B cell (primary cell): ENCODE data around the gene MTHFSD. TPM values are rescaled to one million over a fixed set of nuclear protein-coding genes. Genes with fewer than 3 reads are reported as not detected.

Source experiments
- ATAC-seq: fragments of 200-7000 bp; cut with Tn5 transposase; one replicate; pipeline ENCODE4 v1.10.0; 2021; ENCODE audit warnings: low read depth, mild to moderate bottlenecking, moderate number of reproducible peaks, moderate library complexity
- CTCF ChIA-PET: fragments of 350-600 bp; sonication (Branson Sonifier 250); formaldehyde crosslinking; loops from one replicate; lab custom pipeline; 2021; ENCODE audit warnings: antibody characterized with exemption, inconsistent platforms; lab: Charles Lee
- POLR2A ChIA-PET: fragments of 350-600 bp; sonication (Branson Sonifier 250); formaldehyde crosslinking; loops from one replicate; lab custom pipeline; 2021; ENCODE audit warnings: antibody characterized with exemption; lab: Charles Lee
- DNase-seq: peaks from one replicate; pipeline ENCODE4 v3.0.0; 2013
- H2AFZ ChIP-seq: 2 replicates; pipeline ENCODE4 v1.6.1; 2012; ENCODE audit warnings: mild to moderate bottlenecking, low read depth, low read length; ENCODE audit not compliant: insufficient read depth, poor library complexity, severe bottlenecking
- H3K27ac ChIP-seq, 2 donors: 1 replicate in 1 of 2; 2 replicates in 1 of 2; pipeline ENCODE4 v1.5.1; 2012 to 2013; ENCODE audit warnings: low read length in 2 of 2, mild to moderate bottlenecking in 2 of 2, moderate library complexity in 1 of 2
- H3K27me3 ChIP-seq, 4 experiments: fragments of 200-600 bp in 1 of 4; sonication (generic) in 1 of 4; replicated peaks in 1 of 4; 1 replicate in 2 of 4; 2 replicates in 2 of 4; pipeline versions ENCODE4 v1.6.1 to v1.7.0; 2013 to 2016; ENCODE audit warnings: low read length in 3 of 4, mild to moderate bottlenecking in 2 of 4, mixed read lengths in 1 of 4, moderate library complexity in 1 of 4; ENCODE audit not compliant: insufficient read depth in 4 of 4, control insufficient read depth in 3 of 4; ENCODE audit errors: control extremely low read depth in 1 of 4
- H3K36me3 ChIP-seq, 2 experiments: replicated peaks in 1 of 2; 1 replicate in 1 of 2; 2 replicates in 1 of 2; pipeline versions ENCODE4 v1.6.1 to v1.7.1; 2013; ENCODE audit warnings: low read length in 1 of 2; ENCODE audit not compliant: insufficient read depth in 2 of 2, control insufficient read depth in 1 of 2; ENCODE audit errors: control extremely low read depth in 1 of 2, extremely low read depth in 1 of 2
- H3K4me1 ChIP-seq, 2 donors: fragments of 200-600 bp in 1 of 2; sonication (generic) in 1 of 2; 1 replicate in 1 of 2; 2 replicates in 1 of 2; pipeline versions ENCODE4 v1.5.1 to v1.6.1; 2013 to 2017; ENCODE audit warnings: low read length in 2 of 2; ENCODE audit not compliant: control insufficient read depth in 2 of 2, insufficient read depth in 2 of 2
- H3K4me2 ChIP-seq: replicated peaks from 2 replicates; pipeline ENCODE3; 2012; ENCODE audit warnings: mild to moderate bottlenecking, low read depth, low read length; ENCODE audit not compliant: poor library complexity, severe bottlenecking
- H3K4me3 ChIP-seq, 5 experiments: fragments of 200-600 bp in 1 of 5; sonication (generic) in 1 of 5; 1 replicate in 3 of 5; 2 replicates in 2 of 5; pipeline versions ENCODE4 v1.5.1 to v1.7.0; 2011 to 2016; ENCODE audit warnings: low read length in 4 of 5, mild to moderate bottlenecking in 4 of 5, low read depth in 2 of 5, control low read depth in 1 of 5, moderate library complexity in 1 of 5; ENCODE audit not compliant: insufficient read depth in 1 of 5; ENCODE audit errors: control extremely low read depth in 1 of 5, extremely low read depth in 1 of 5
- H3K79me2 ChIP-seq: fragments of 200-600 bp; sonication (generic); one replicate; pipeline ENCODE4 v1.6.0; 2016; ENCODE audit warnings: low read length; ENCODE audit not compliant: control insufficient read depth, insufficient read depth
- H3K9ac ChIP-seq: fragments of 200-600 bp; sonication (generic); 2 replicates; pipeline ENCODE4 v1.6.1; 2017; ENCODE audit warnings: mild to moderate bottlenecking, low read length, moderate library complexity
- H3K9me3 ChIP-seq, 3 donors: one replicate each; pipeline versions ENCODE4 v1.6.1 to v1.7.1; 2013; ENCODE audit warnings: low read length in 2 of 3; ENCODE audit not compliant: control insufficient read depth in 2 of 3, insufficient read depth in 1 of 3; ENCODE audit errors: control extremely low read depth in 1 of 3
- H4K20me1 ChIP-seq: 2 replicates; pipeline ENCODE4 v1.6.0; 2012; ENCODE audit warnings: mild to moderate bottlenecking, low read length; ENCODE audit not compliant: insufficient read depth, control insufficient read depth, poor library complexity, severe bottlenecking
- H3K27ac Mint-ChIP-seq: one replicate; pipeline ENCODE4 v1.8.0; 2021; ENCODE audit warnings: mixed read lengths
- H3K27me3 Mint-ChIP-seq: one replicate; pipeline ENCODE4 v1.8.0; 2021; ENCODE audit warnings: mixed read lengths
- H3K4me1 Mint-ChIP-seq: one replicate; pipeline ENCODE4 v1.8.0; 2021; ENCODE audit warnings: mixed read lengths
- H3K4me3 Mint-ChIP-seq: one replicate; pipeline ENCODE4 v1.8.0; 2021; ENCODE audit warnings: mixed read lengths
- H3K9me3 Mint-ChIP-seq: one replicate; pipeline ENCODE4 v1.8.0; 2022; ENCODE audit warnings: mixed read lengths; ENCODE audit not compliant: insufficient read depth
- CTCF ChIP-seq: fragments of 200-600 bp; IDR thresholded peaks from one replicate; pipeline ENCODE4 v1.8.0; 2022; ENCODE audit warnings: antibody characterized with exemption, mild to moderate bottlenecking
- EZH2 ChIP-seq: IDR thresholded peaks from 2 replicates; pipeline ENCODE4 v1.6.1; 2012; ENCODE audit warnings: borderline replicate concordance, low read depth, mild to moderate bottlenecking, moderate library complexity, low read length; ENCODE audit not compliant: insufficient read depth, poor library complexity, severe bottlenecking
- WGBS: methylation state at CpG from one replicate; pipeline ENCODE4 v1.1.5; 2013; ENCODE audit warnings: missing lambda C conversion rate; ENCODE audit not compliant: insufficient coverage; 5-methylcytosine and 5-hydroxymethylcytosine counted together
- intact Hi-C: fragments of 100-400 bp; cut with micrococcal nuclease; formaldehyde crosslinking; loops from one replicate; pipeline ENCODE4 v1.10.0; 2022
- polyA plus RNA-seq: library from polyadenylated mRNA; depleted of rRNA; stranded (reverse); fragments of >200 nt; gene quantifications from 2 replicates; pipeline ENCODE4 v1.2.3, GENCODE V29; 2012
- total RNA-seq, 2 donors: library from RNA; stranded (reverse); fragments of 120-200 nt in 1 of 2; gene quantifications; 1 replicate in 1 of 2; 2 replicates in 1 of 2; pipeline versions ENCODE4 v1.2.3 to v1.2.4, GENCODE V29; 2013 to 2022

MTHFSD gene
- total and polyA plus RNA-seq, 2 donors (not counting 1 experiment from before 2014, with no cell fraction given) = 21.5 to 42.0 TPM

DNA sequence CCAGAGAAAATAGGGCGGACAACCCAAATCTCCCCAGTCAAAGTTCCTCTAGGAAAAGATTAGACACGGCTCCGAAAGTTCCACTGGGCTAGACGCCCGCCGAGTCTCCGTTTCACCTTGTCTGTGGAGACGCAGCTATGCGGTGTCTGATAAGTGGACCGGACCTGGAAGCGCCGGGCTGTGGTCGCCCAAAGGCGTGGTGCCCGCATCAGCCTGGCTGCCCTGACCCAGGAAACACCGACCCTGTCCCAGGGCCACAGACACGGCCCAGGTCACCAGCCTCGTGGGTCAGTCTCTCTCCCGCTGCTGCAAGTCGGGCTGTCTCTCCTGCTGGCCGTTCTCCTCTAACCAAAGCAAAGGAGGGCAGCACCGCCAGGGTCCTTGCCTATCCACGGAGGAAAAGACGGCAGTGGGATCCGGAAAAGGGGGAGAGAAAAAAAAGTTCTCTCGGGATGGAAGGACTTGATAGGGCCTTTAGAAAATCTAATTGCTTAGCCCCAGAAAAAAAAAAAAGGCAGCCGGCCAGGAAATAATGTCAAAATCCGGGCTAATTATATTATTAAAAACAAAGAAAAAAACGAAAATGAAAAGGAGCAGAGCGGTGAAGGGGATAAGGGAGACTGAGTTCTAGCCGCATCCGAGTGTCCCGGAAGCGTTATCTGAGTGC, 58.6 kb downstream of the MTHFSD start:
- Mint-ChIP-seq H3K27me3 (peaks cover 59% of the 10 kb centered on the region), H3K4me1 (no peaks in the 10 kb centered on the region), H3K9me3 (no peaks in the 10 kb centered on the region), H3K4me3 (no peak overlapping the region), H3K27ac (no peak overlapping the region)
- Histone ChIP-seq H3K36me3 (no peaks in the 10 kb centered on the region), H3K27ac (no peak overlapping the region), H4K20me1 (no peaks in the 10 kb centered on the region), H3K4me1 (peaks cover 0 to 8% of the 10 kb centered on the region in 2 donors), H3K79me2 (no peaks in the 10 kb centered on the region), H3K4me3 (no peak overlapping the region), H3K27me3 (peaks cover 0 to 86% (median 52%) of the 10 kb centered on the region in 4 experiments), H3K9ac (no peak overlapping the region), H2AFZ (no peak overlapping the region), H3K4me2 (no peak overlapping the region), H3K9me3 (peaks cover 0 to 22% (median 0%) of the 10 kb centered on the region in 3 donors)
- WGBS = 13% methylated on average over 26 of the region's 34 CpGs
- POLR2A ChIA-PET = interaction anchor here (0.7 kb wide), 1 partner anchor 145 kb away, joined by 15 read pairs; no protein-coding TSS in a partner anchor
- intact Hi-C loops = loop anchor here (5.0 kb wide), 1 partner anchor 579 kb away; no protein-coding TSS in a partner anchor
- no peak for ATAC-seq
- DNase-seq = peak; percentile 29
- CTCF ChIA-PET = no interaction called here
- TF ChIP-seq EZH2 = no peak
- TF ChIP-seq CTCF = no peak

DNA sequence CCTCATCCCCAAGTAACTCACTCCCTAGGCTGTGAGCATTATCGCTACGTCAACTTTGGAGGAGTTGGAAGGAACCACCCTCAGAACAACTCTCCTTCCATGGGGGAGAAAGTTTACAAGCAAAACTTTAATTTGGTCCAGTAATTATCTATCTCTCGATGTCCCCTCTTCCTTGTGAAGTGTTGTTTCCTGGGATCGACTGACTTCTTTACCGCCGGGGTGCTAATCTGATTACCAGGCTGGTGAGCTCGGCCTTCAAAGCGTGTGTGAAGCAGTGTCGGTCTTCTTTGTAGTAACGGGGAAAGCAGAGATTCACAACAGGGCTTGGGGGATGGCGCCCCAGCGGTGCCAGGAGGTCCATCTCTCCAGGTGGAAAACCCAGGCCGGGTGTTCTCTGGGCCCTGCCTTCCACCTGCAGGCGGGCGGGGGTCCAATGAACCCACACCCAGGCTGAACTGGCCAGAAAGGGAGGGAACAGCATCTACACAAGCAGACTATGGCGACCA, 59.2 kb downstream of the MTHFSD start:
- WGBS = 11% methylated on average over 12 of the region's 16 CpGs
- Histone ChIP-seq H3K4me2 (no peak overlapping the region), H3K27ac (no peak overlapping the region), H3K9me3 (peaks cover 0 to 22% (median 0%) of the 10 kb centered on the region in 3 donors), H3K27me3 (peaks cover 0 to 85% (median 50%) of the 10 kb centered on the region in 4 experiments), H2AFZ (no peak overlapping the region), H4K20me1 (no peaks in the 10 kb centered on the region), H3K4me1 (peaks cover 0 to 7% of the 10 kb centered on the region in 2 donors), H3K4me3 (no peak overlapping the region), H3K79me2 (no peaks in the 10 kb centered on the region), H3K9ac (no peak overlapping the region), H3K36me3 (no peaks in the 10 kb centered on the region)
- ChIA-PET POLR2A (no interaction called here), CTCF (no interaction called here)
- peak; percentile 13 for DNase-seq
- no peak for ATAC-seq
- peaks cover 59% of the 10 kb centered on the region for H3K27me3 Mint-ChIP-seq
- TF ChIP-seq CTCF = no peak
- no peak for TF ChIP-seq EZH2
- intact Hi-C loops = loop anchor here (5.0 kb wide), 1 partner anchor 579 kb away; no protein-coding TSS in a partner anchor
- no peak overlapping the region for H3K27ac Mint-ChIP-seq
- no peak overlapping the region for H3K4me3 Mint-ChIP-seq
- no peaks in the 10 kb centered on the region for H3K9me3 Mint-ChIP-seq
- no peaks in the 10 kb centered on the region for H3K4me1 Mint-ChIP-seq
